OCI-LY7 (cell line): ENCODE results near the gene FZD2.

Experiments
- CTCF ChIP-seq: fragments of 200-600 bp; sonication (generic); conservative IDR thresholded peaks from 2 replicates; pipeline ENCODE4 v1.5.1; 2014; ENCODE audit warnings: mild to moderate bottlenecking, antibody characterized with exemption, low read length, moderate library complexity, mixed read lengths
- EZH2phosphoT487 ChIP-seq: fragments of 200-600 bp; sonication (generic); IDR thresholded peaks from 2 replicates; pipeline ENCODE4 v1.6.1; 2018; ENCODE audit warnings: low read depth, borderline replicate concordance, mild to moderate bottlenecking, mixed run types, antibody characterized with exemption, low read length, moderate library complexity, mixed read lengths

DNA sequence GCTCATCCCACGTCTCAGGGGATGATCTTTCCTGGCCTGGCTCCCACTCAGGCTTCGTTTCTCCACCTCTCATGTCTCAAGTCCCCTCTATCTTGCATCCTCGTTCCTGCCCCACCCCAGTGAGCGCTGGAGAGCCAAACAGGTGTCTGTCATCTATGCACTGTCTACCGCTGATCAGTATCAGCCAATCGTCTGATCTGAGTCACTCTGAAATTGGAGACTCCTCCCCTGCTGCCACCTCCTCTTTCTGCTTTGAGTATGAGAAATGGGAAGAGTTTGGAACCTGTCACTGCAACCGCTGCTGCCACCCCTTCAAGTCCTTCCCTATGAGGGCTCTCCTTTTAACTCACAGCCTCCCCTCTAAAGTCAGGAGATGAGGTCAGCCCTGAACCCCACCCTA lies 28.0 kb downstream of the FZD2 start:
- TF ChIP-seq CTCF (no peak), EZH2phosphoT487 (no peak)
